GM10266 (cell line): ENCODE results near the gene C1QTNF1.

Source experiments
- DNase-seq: peaks from one replicate; pipeline ENCODE4 v3.0.0; 2012; ENCODE audit errors: extremely low spot score
- TF ChIP-seq, protein P1 (sequence below): IDR thresholded peaks from 2 replicates; pipeline ENCODE4 v1.5.1; 2012; ENCODE audit warnings: mild to moderate bottlenecking, low read depth; ENCODE audit not compliant: control insufficient read depth, insufficient read depth; ENCODE audit errors: missing control alignments

Gene C1QTNF1

GRCh38 chr17:78998311-78999055 lies 25.5 kb upstream of the C1QTNF1 start:
- no peak for DNase-seq
- TF ChIP-seq, protein P1, sequence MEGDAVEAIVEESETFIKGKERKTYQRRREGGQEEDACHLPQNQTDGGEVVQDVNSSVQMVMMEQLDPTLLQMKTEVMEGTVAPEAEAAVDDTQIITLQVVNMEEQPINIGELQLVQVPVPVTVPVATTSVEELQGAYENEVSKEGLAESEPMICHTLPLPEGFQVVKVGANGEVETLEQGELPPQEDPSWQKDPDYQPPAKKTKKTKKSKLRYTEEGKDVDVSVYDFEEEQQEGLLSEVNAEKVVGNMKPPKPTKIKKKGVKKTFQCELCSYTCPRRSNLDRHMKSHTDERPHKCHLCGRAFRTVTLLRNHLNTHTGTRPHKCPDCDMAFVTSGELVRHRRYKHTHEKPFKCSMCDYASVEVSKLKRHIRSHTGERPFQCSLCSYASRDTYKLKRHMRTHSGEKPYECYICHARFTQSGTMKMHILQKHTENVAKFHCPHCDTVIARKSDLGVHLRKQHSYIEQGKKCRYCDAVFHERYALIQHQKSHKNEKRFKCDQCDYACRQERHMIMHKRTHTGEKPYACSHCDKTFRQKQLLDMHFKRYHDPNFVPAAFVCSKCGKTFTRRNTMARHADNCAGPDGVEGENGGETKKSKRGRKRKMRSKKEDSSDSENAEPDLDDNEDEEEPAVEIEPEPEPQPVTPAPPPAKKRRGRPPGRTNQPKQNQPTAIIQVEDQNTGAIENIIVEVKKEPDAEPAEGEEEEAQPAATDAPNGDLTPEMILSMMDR: no peak

- TF ChIP-seq, protein P1: no peak
- no peak for DNase-seq
Measured at GRCh38 chr17:78999056-78999768, 24.8 kb upstream of the C1QTNF1 start.

DNA sequence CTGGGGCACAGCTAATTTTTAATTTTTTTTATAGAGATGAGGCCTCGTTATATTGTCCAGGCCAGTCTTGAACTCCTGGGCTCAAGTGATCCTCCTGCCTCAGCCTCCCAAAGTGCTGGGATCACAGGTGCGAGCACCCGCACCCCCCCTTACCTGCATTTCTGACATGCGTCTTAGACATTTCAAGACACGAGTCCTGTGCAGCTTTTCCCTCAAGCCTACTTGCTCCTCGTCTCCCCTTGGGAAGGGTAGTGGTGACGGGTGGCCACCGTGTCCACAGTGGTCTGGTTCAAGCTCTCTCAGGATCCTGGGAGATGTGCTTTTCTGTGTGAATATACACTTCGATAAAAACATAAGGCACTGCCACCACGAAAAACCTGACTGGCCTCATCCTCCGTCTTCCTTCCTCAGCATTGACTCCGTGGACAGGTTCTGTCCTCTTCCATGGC lies 24.0 kb upstream of the C1QTNF1 start:
- TF ChIP-seq, protein P1: no peak
- no peak for DNase-seq

- TF ChIP-seq, protein P1: no peak
- DNase-seq: no peak
Measured at GRCh38 chr17:79000396-79001189, 23.4 kb upstream of the C1QTNF1 start.

GRCh38 chr17:79001190-79002020 lies 22.6 kb upstream of the C1QTNF1 start:
- TF ChIP-seq, protein P1: no peak
- DNase-seq: no peak

GRCh38 chr17:79002291-79002690 lies 21.7 kb upstream of the C1QTNF1 start:
- TF ChIP-seq, protein P1: no peak
- DNase-seq: no peak
